RWPE2 (cell line): ENCODE data around the gene SUCLG2.

Experiments used
- ATAC-seq: fragments of 200-7000 bp; cut with Tn5 transposase; 3 replicates; pipeline ENCODE4 v1.9.1; 2021; ENCODE audit warnings: low read depth
- DNase-seq: peaks from one replicate; pipeline ENCODE4 v3.0.0-alpha.2; 2020; ENCODE audit warnings: low spot score
- H3K27ac ChIP-seq: fragments of 450-650 bp; 2 replicates; pipeline ENCODE4 v1.5.1; 2017; ENCODE audit warnings: mild to moderate bottlenecking; ENCODE audit not compliant: poor library complexity, severe bottlenecking
- H3K27me3 ChIP-seq: fragments of 250-450 bp; sonication (Bioruptor Pico); 2 replicates; pipeline ENCODE4 v1.5.1; 2021; ENCODE audit warnings: mild to moderate bottlenecking, moderate library complexity; ENCODE audit not compliant: insufficient read depth, poor library complexity, severe bottlenecking
- H3K36me3 ChIP-seq: fragments of 250-450 bp; sonication (Bioruptor Pico); 2 replicates; pipeline ENCODE4 v1.5.1; 2020; ENCODE audit warnings: low read depth, mild to moderate bottlenecking, moderate library complexity
- H3K4me1 ChIP-seq: fragments of 250-450 bp; sonication (Bioruptor Pico); 2 replicates; pipeline ENCODE4 v1.5.1; 2021; ENCODE audit warnings: mild to moderate bottlenecking, moderate library complexity; ENCODE audit not compliant: insufficient read depth, poor library complexity, severe bottlenecking
- H3K4me3 ChIP-seq: fragments of 250-450 bp; sonication (Bioruptor Pico); 2 replicates; pipeline ENCODE4 v1.5.1; 2021; ENCODE audit warnings: mild to moderate bottlenecking, moderate library complexity; ENCODE audit not compliant: severe bottlenecking
- H3K9me3 ChIP-seq: fragments of 250-450 bp; sonication (Bioruptor Pico); 2 replicates; pipeline ENCODE4 v1.5.1; 2021; ENCODE audit warnings: mild to moderate bottlenecking, moderate library complexity; ENCODE audit not compliant: severe bottlenecking
- TF ChIP-seq, protein P1 (sequence below): fragments of 450-650 bp; IDR thresholded peaks from one replicate; pipeline ENCODE4 v1.5.1; 2017; ENCODE audit warnings: mild to moderate bottlenecking, moderate library complexity; ENCODE audit not compliant: poor library complexity, severe bottlenecking

The SUCLG2 gene

DNA sequence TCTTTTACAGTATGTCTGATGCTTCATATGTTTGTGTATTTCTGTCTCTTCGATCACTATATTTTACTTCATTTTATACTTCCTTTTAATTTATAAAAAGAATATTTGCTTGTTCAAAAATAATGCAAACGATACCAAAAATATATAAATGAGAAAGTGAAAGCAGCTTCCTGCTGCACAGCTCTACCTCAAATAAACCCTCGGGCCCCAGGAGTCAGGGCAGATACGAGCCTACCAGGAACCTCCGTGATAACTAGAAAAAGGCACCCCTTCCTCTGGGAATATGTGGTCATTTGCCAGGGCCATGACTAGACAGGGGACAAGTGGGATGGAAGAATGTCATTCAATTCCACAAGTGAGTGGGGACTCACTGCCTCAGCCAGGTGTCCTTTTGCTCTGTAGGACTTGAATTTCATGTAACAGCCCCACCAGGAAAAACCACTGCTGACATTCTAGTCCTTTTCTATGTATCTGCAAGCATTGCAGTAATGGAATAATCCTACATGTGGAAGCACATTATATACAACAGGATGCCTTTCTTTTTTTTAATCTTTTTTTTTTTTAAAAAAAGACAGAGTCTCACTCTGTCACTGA is 133.3 kb downstream of the SUCLG2 start:
- TF ChIP-seq, protein P1, sequence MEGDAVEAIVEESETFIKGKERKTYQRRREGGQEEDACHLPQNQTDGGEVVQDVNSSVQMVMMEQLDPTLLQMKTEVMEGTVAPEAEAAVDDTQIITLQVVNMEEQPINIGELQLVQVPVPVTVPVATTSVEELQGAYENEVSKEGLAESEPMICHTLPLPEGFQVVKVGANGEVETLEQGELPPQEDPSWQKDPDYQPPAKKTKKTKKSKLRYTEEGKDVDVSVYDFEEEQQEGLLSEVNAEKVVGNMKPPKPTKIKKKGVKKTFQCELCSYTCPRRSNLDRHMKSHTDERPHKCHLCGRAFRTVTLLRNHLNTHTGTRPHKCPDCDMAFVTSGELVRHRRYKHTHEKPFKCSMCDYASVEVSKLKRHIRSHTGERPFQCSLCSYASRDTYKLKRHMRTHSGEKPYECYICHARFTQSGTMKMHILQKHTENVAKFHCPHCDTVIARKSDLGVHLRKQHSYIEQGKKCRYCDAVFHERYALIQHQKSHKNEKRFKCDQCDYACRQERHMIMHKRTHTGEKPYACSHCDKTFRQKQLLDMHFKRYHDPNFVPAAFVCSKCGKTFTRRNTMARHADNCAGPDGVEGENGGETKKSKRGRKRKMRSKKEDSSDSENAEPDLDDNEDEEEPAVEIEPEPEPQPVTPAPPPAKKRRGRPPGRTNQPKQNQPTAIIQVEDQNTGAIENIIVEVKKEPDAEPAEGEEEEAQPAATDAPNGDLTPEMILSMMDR = no peak
- DNase-seq (no peak), ATAC-seq (no peak)
- Histone ChIP-seq H3K36me3 (peaks cover 22% of the 10 kb centered on the region), H3K27ac (no peak overlapping the region), H3K27me3 (no peaks in the 10 kb centered on the region), H3K4me3 (no peak overlapping the region), H3K9me3 (no peaks in the 10 kb centered on the region), H3K4me1 (peaks cover 9% of the 10 kb centered on the region)

DNA sequence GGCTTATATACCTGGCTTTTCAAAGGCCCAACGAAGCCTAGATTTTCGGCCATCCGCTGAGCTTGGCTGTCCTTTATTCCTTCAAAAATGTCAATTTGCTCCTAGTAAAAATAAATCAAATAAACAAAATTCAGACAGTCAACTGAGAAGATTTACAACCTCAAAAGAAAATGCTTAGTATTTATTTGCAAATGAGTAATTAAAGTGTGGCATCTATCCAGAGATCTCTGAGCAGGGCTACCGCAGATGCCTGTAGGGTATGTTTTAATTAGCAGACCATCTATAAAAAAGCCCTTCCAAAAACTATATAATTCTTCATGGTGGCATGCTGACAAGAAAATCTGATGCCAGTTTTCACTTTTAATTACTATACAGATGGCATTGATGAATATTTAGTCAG is 136.2 kb downstream of the SUCLG2 start:
- Histone ChIP-seq H3K9me3 (no peaks in the 10 kb centered on the region), H3K27ac (no peak overlapping the region), H3K36me3 (peaks cover 17% of the 10 kb centered on the region), H3K4me3 (no peak overlapping the region), H3K4me1 (no peaks in the 10 kb centered on the region), H3K27me3 (no peaks in the 10 kb centered on the region)
- no peak for ATAC-seq
- DNase-seq = no peak
- TF ChIP-seq, protein P1 = no peak

DNA sequence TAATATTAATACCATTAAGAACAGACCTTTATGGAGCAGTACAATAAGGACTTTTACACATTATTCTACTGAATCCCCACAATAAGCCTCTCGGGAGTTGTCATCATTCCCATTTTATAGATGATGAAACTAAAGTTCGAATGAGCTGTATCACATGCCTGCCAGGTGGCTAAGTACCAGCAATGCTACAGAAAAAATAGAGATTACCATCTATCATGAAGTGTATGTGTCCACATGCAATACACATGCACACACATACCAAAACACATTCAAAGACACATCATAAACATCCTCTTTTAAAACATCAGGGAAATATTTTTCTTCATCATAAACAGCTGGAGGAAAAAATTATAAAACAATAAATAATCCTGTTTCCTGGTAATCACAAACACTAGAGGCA is 136.6 kb downstream of the SUCLG2 start:
- TF ChIP-seq, protein P1 = no peak
- DNase-seq (no peak), ATAC-seq (no peak)
- Histone ChIP-seq H3K27me3 (no peaks in the 10 kb centered on the region), H3K9me3 (no peaks in the 10 kb centered on the region), H3K27ac (no peak overlapping the region), H3K4me1 (no peaks in the 10 kb centered on the region), H3K36me3 (peaks cover 17% of the 10 kb centered on the region), H3K4me3 (no peak overlapping the region)

DNA sequence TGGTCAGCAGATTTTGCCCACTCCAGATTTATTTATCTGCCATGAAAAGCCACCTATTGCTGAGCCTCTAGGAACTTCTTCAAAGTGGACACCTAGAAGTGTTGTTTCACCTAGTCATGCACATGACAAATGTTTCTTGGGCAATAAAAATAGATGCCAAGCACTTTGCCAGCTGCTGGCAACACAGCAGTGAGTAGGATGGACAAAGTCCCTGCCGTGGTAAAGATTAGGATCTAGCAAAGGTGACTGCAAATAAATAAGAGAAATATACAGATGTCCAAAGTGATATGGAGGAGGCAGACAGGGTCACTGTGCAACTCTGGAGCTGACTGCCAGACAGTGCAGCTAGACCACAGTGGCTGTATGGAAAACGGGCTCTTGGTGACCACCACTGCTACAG is 137.9 kb downstream of the SUCLG2 start:
- peaks cover 17% of the 10 kb centered on the region for H3K36me3 ChIP-seq
- ATAC-seq = no peak
- H3K27me3 ChIP-seq = no peaks in the 10 kb centered on the region
- H3K4me3 ChIP-seq = no peak overlapping the region
- no peak overlapping the region for H3K27ac ChIP-seq
- no peaks in the 10 kb centered on the region for H3K9me3 ChIP-seq
- TF ChIP-seq, protein P1 = no peak
- DNase-seq = no peak
- H3K4me1 ChIP-seq = no peaks in the 10 kb centered on the region

DNA sequence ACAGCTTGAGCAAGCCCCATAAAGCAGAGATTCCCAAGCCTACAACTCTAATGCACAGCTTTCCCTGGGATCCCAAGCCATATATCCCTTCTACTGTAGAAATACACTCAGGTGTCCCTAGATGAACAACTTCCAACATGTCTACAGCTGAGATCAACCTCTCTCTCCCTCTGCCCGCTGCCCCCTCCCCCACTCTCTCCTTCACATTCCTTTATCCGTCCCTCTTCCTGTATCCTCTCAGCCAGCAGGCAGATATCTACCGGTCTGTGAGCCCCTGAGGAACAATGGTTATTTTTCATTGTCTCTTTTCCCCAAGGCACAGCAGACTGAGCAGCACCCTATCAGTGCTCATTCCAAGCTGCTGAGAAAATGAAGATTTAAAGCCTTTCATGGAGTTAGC is 138.6 kb downstream of the SUCLG2 start:
- H3K4me1 ChIP-seq = no peaks in the 10 kb centered on the region
- DNase-seq (no peak), ATAC-seq (no peak)
- peaks cover 17% of the 10 kb centered on the region for H3K36me3 ChIP-seq
- no peaks in the 10 kb centered on the region for H3K9me3 ChIP-seq
- TF ChIP-seq, protein P1 = no peak
- H3K4me3 ChIP-seq = no peak overlapping the region
- no peaks in the 10 kb centered on the region for H3K27me3 ChIP-seq
- no peak overlapping the region for H3K27ac ChIP-seq
